GM19467 (cell line): ENCODE data around the gene IGSF5.

Experiments used
- ATAC-seq: cut with Tn5 transposase; IDR thresholded peaks from one replicate; pipeline ENCODE4 v1.9.1; 2021; ENCODE audit warnings: mild to moderate bottlenecking, moderate library complexity; ENCODE audit not compliant: unreplicated experiment

IGSF5 gene

GRCh38 chr21:39812983-39813382 is 68.0 kb downstream of the IGSF5 start:
- ATAC-seq: no peak

- ATAC-seq: no peak
These were observed 73.6 kb downstream of the IGSF5 start for GRCh38 chr21:39818557-39818956.

GRCh38 chr21:39822042-39822441 is 77.1 kb downstream of the IGSF5 start:
- ATAC-seq: no peak

- no peak for ATAC-seq
These were observed 80.3 kb downstream of the IGSF5 start for GRCh38 chr21:39825250-39825649.

GRCh38 chr21:39834543-39834942 is 89.6 kb downstream of the IGSF5 start:
- ATAC-seq: no peak

- ATAC-seq: no peak
These were observed 92.9 kb downstream of the IGSF5 start for GRCh38 chr21:39837861-39838359.

- ATAC-seq: no peak
These were observed 95.6 kb downstream of the IGSF5 start for GRCh38 chr21:39840373-39841097.

- ATAC-seq: no peak
These were observed 97.9 kb downstream of the IGSF5 start for GRCh38 chr21:39842741-39843459.

GRCh38 chr21:39843483-39843882 is 98.5 kb downstream of the IGSF5 start:
- no peak for ATAC-seq

GRCh38 chr21:39843916-39844315 is 98.9 kb downstream of the IGSF5 start:
- ATAC-seq: no peak

GRCh38 chr21:39845571-39846130 is 100.7 kb downstream of the IGSF5 start:
- ATAC-seq: no peak

GRCh38 chr21:39847877-39848276 is 102.9 kb downstream of the IGSF5 start:
- ATAC-seq: no peak

- ATAC-seq: no peak
These were observed 104.2 kb downstream of the IGSF5 start for GRCh38 chr21:39849014-39849655.

- ATAC-seq: no peak
These were observed 105.3 kb downstream of the IGSF5 start for GRCh38 chr21:39850333-39850732.

GRCh38 chr21:39851002-39851618 is 106.1 kb downstream of the IGSF5 start:
- ATAC-seq: no peak
